ENCODE data around the gene TXK. TPM values are rescaled to one million over a fixed set of nuclear protein-coding genes. Genes with fewer than 3 reads are reported as not detected.

Gene TXK
- total and polyA plus RNA-seq, 2 experiments from 2014 or later, result 0.14 to 0.40 TPM

- Histone ChIP-seq H3K27me3 (ENCODE audit: insufficient read depth) (no peaks in the 10 kb centered on the region), H3K27ac (ENCODE audit: low read depth) (no peak overlapping the region), H3K4me3 (no peak overlapping the region), H3K36me3 (ENCODE audit: insufficient read depth) (peaks cover 3% of the 10 kb centered on the region; the same call in 1 of the 2 replicates), H3K4me2 (no peak overlapping the region), H3K79me2 (replicated peaks; ENCODE audit: insufficient read depth) (no peaks in the 10 kb centered on the region), H4K20me1 (replicated peaks; ENCODE audit: insufficient read depth) (no peaks in the 10 kb centered on the region), H3K4me1 (ENCODE audit: insufficient read depth) (no peaks in the 10 kb centered on the region), H3F3A (replicated peaks; ENCODE audit: low read depth) (no peaks in the 10 kb centered on the region), H2AFZ (no peak overlapping the region), H3K9me2 (ENCODE audit: insufficient read depth) (0 out of 2 replicates have a peak, but pooled peaks cover 3% of the 10 kb centered on the region)
- no peak for ATAC-seq
- H3K9me3 Mint-ChIP-seq, result no peaks in the 10 kb centered on the region; the same call in 2 of the 3 replicates
- TF ChIP-seq EZH2phosphoT487 (IDR thresholded peaks at IDR 0.05; ENCODE audit: unreplicated experiment) (no peak), REST (IDR thresholded peaks at IDR 0.05; ENCODE audit: unreplicated experiment) (no peak)
- no peak for DNase-seq (ENCODE audit: low spot score)
- no peak overlapping the region for H3K4me3 Mint-ChIP-seq
- H3K4me1 Mint-ChIP-seq, result no peaks in the 10 kb centered on the region
- peaks cover 2% of the 10 kb centered on the region for H3K27me3 Mint-ChIP-seq (ENCODE audit: insufficient read depth, low read depth, poor library complexity)
- no peak overlapping the region for H3K27ac Mint-ChIP-seq
- H3K36me3 Mint-ChIP-seq (ENCODE audit: low read depth), result peaks cover 15% of the 10 kb centered on the region
Observed at GRCh38 chr4:48138936-48139335, 4.9 kb upstream of the TXK start.

GRCh38 chr4:48138511-48138910, 4.5 kb upstream of the TXK start:
- H3K36me3 Mint-ChIP-seq (ENCODE audit: low read depth), result peaks cover 15% of the 10 kb centered on the region
- Histone ChIP-seq H3K4me3 (no peak overlapping the region), H2AFZ (no peak overlapping the region), H3K9me2 (ENCODE audit: insufficient read depth) (0 out of 2 replicates have a peak, but pooled peaks cover 3% of the 10 kb centered on the region), H3K79me2 (replicated peaks; ENCODE audit: insufficient read depth) (no peaks in the 10 kb centered on the region), H3K27me3 (ENCODE audit: insufficient read depth) (no peaks in the 10 kb centered on the region), H3K27ac (ENCODE audit: low read depth) (no peak overlapping the region), H3F3A (replicated peaks; ENCODE audit: low read depth) (no peaks in the 10 kb centered on the region), H3K4me1 (ENCODE audit: insufficient read depth) (no peaks in the 10 kb centered on the region), H3K4me2 (no peak overlapping the region), H3K36me3 (ENCODE audit: insufficient read depth) (peaks cover 3% of the 10 kb centered on the region; the same call in 1 of the 2 replicates), H4K20me1 (replicated peaks; ENCODE audit: insufficient read depth) (no peaks in the 10 kb centered on the region)
- H3K27me3 Mint-ChIP-seq (ENCODE audit: insufficient read depth, low read depth, poor library complexity), result peaks cover 2% of the 10 kb centered on the region
- DNase-seq (ENCODE audit: low spot score) (no peak), ATAC-seq (no peak)
- H3K4me1 Mint-ChIP-seq, result no peaks in the 10 kb centered on the region
- H3K27ac Mint-ChIP-seq, result no peak overlapping the region
- H3K9me3 Mint-ChIP-seq, result no peaks in the 10 kb centered on the region; the same call in 2 of the 3 replicates
- H3K4me3 Mint-ChIP-seq, result no peak overlapping the region
- TF ChIP-seq ZNF462 (CRISPR knock-in tag; IDR thresholded peaks at IDR 0.05) (no peak), EZH2 (IDR thresholded peaks at IDR 0.05; ENCODE audit: low read depth, unreplicated experiment) (no peak), ZNF331 (CRISPR knock-in tag; IDR thresholded peaks at IDR 0.05; ENCODE audit: low read depth) (no peak), POLR2AphosphoS5 (IDR thresholded peaks at IDR 0.05; ENCODE audit: low read depth) (no peak), ZNF114 (CRISPR knock-in tag; IDR thresholded peaks at IDR 0.05) (no peak), REST (IDR thresholded peaks at IDR 0.05; ENCODE audit: unreplicated experiment) (no peak), EZH2phosphoT487 (IDR thresholded peaks at IDR 0.05; ENCODE audit: unreplicated experiment) (no peak), JUNB (IDR thresholded peaks at IDR 0.05; ENCODE audit: unreplicated experiment) (no peak)

Data from GM23338 (cell line).